Measurements from ENCODE around the gene EZR.

Gene EZR

GRCh38 chr6:158816329-158816728, 2.8 kb downstream of the EZR start:
- H3K9me3 Mint-ChIP-seq (ENCODE audit: low read depth): peaks cover 5% of the 10 kb centered on the region
- H3K4me3 Mint-ChIP-seq: peak overlapping the region; percentile 99
- no peaks in the 10 kb centered on the region for H3K27me3 Mint-ChIP-seq

GRCh38 chr6:158815907-158816306, 3.3 kb downstream of the EZR start:
- H3K27me3 Mint-ChIP-seq: no peaks in the 10 kb centered on the region
- H3K36me3 Mint-ChIP-seq: peaks cover 20% of the 10 kb centered on the region
- peaks cover 5% of the 10 kb centered on the region for H3K9me3 Mint-ChIP-seq (ENCODE audit: low read depth)
- H3K4me3 Mint-ChIP-seq: peak overlapping the region; percentile 99
- peaks cover 67% of the 10 kb centered on the region for H3K4me1 Mint-ChIP-seq (ENCODE audit: low read depth)
- peak overlapping the region; percentile 96 for H3K27ac Mint-ChIP-seq

More at GRCh38 chr6:158816329-158816728, 2.8 kb downstream of the EZR start:
- peaks cover 66% of the 10 kb centered on the region for H3K4me1 Mint-ChIP-seq (ENCODE audit: low read depth)
- peaks cover 20% of the 10 kb centered on the region for H3K36me3 Mint-ChIP-seq
- H3K27ac Mint-ChIP-seq: peak overlapping the region; percentile 96

GRCh38 chr6:158815379-158815724, 3.8 kb downstream of the EZR start:
- H3K36me3 Mint-ChIP-seq: peaks cover 22% of the 10 kb centered on the region
- peak overlapping the region; percentile 99 for H3K4me3 Mint-ChIP-seq
- no peaks in the 10 kb centered on the region for H3K27me3 Mint-ChIP-seq
- peaks cover 5% of the 10 kb centered on the region for H3K9me3 Mint-ChIP-seq (ENCODE audit: low read depth)
- peak overlapping the region; percentile 96 for H3K27ac Mint-ChIP-seq
- peaks cover 73% of the 10 kb centered on the region for H3K4me1 Mint-ChIP-seq (ENCODE audit: low read depth)

GRCh38 chr6:158813032-158813431, 6.1 kb downstream of the EZR start:
- Mint-ChIP-seq H3K27ac (peak overlapping the region; percentile 90), H3K9me3 (ENCODE audit: low read depth) (no peaks in the 10 kb centered on the region), H3K36me3 (peaks cover 30% of the 10 kb centered on the region), H3K4me1 (ENCODE audit: low read depth) (peaks cover 91% of the 10 kb centered on the region), H3K4me3 (peak overlapping the region; percentile 99), H3K27me3 (no peaks in the 10 kb centered on the region)

- H3K27me3 Mint-ChIP-seq: no peaks in the 10 kb centered on the region
- H3K27ac Mint-ChIP-seq: peak overlapping the region; percentile 90
- peak overlapping the region; percentile 99 for H3K4me3 Mint-ChIP-seq
- H3K4me1 Mint-ChIP-seq (ENCODE audit: low read depth): peaks cover 96% of the 10 kb centered on the region
- H3K9me3 Mint-ChIP-seq (ENCODE audit: low read depth): no peaks in the 10 kb centered on the region
- H3K36me3 Mint-ChIP-seq: peaks cover 30% of the 10 kb centered on the region
Observed at GRCh38 chr6:158812611-158813010, 6.6 kb downstream of the EZR start.

GRCh38 chr6:158810155-158811095, 8.7 kb downstream of the EZR start:
- Mint-ChIP-seq H3K36me3 (peaks cover 34% of the 10 kb centered on the region), H3K27me3 (no peaks in the 10 kb centered on the region), H3K4me3 (peak overlapping the region; percentile 55), H3K27ac (peak overlapping the region; percentile 72), H3K4me1 (ENCODE audit: low read depth) (peaks cover 97% of the 10 kb centered on the region), H3K9me3 (ENCODE audit: low read depth) (no peaks in the 10 kb centered on the region)

- peaks cover 94% of the 10 kb centered on the region for H3K4me1 Mint-ChIP-seq (ENCODE audit: low read depth)
- no peaks in the 10 kb centered on the region for H3K9me3 Mint-ChIP-seq (ENCODE audit: low read depth)
- H3K4me3 Mint-ChIP-seq: peak overlapping the region; percentile 67
- peaks cover 36% of the 10 kb centered on the region for H3K36me3 Mint-ChIP-seq
- peak overlapping the region; percentile 77 for H3K27ac Mint-ChIP-seq
- H3K27me3 Mint-ChIP-seq: no peaks in the 10 kb centered on the region
Observed at GRCh38 chr6:158808941-158809678, 10.1 kb downstream of the EZR start.

- H3K36me3 Mint-ChIP-seq: peaks cover 36% of the 10 kb centered on the region
- H3K27ac Mint-ChIP-seq: peak overlapping the region; percentile 77
- H3K9me3 Mint-ChIP-seq (ENCODE audit: low read depth): no peaks in the 10 kb centered on the region
Observed at GRCh38 chr6:158808442-158808833, 10.7 kb downstream of the EZR start.

GRCh38 chr6:158807515-158808441, 11.4 kb downstream of the EZR start:
- Mint-ChIP-seq H3K9me3 (ENCODE audit: low read depth) (no peaks in the 10 kb centered on the region), H3K4me1 (ENCODE audit: low read depth) (peaks cover 93% of the 10 kb centered on the region), H3K27ac (peak overlapping the region; percentile 67), H3K36me3 (peaks cover 33% of the 10 kb centered on the region), H3K4me3 (peak overlapping the region; percentile 63), H3K27me3 (no peaks in the 10 kb centered on the region)

More at GRCh38 chr6:158808442-158808833, 10.7 kb downstream of the EZR start:
- H3K4me1 Mint-ChIP-seq (ENCODE audit: low read depth): peaks cover 94% of the 10 kb centered on the region
- H3K4me3 Mint-ChIP-seq: peak overlapping the region; percentile 67
- no peaks in the 10 kb centered on the region for H3K27me3 Mint-ChIP-seq

GRCh38 chr6:158805698-158806377, 13.3 kb downstream of the EZR start:
- Mint-ChIP-seq H3K4me1 (ENCODE audit: low read depth) (peaks cover 91% of the 10 kb centered on the region), H3K27me3 (no peaks in the 10 kb centered on the region), H3K27ac (peak overlapping the region; percentile 4), H3K36me3 (peaks cover 33% of the 10 kb centered on the region), H3K9me3 (ENCODE audit: low read depth) (no peaks in the 10 kb centered on the region), H3K4me3 (peak overlapping the region; percentile 43)

- Mint-ChIP-seq H3K4me3 (peak overlapping the region; percentile 76), H3K27ac (peak overlapping the region; percentile 89), H3K27me3 (no peaks in the 10 kb centered on the region), H3K36me3 (peaks cover 26% of the 10 kb centered on the region), H3K9me3 (ENCODE audit: low read depth) (no peaks in the 10 kb centered on the region), H3K4me1 (ENCODE audit: low read depth) (peaks cover 90% of the 10 kb centered on the region)
Observed at GRCh38 chr6:158804207-158804606, 15.0 kb downstream of the EZR start.

- no peaks in the 10 kb centered on the region for H3K9me3 Mint-ChIP-seq (ENCODE audit: low read depth)
- peaks cover 26% of the 10 kb centered on the region for H3K36me3 Mint-ChIP-seq
- no peaks in the 10 kb centered on the region for H3K27me3 Mint-ChIP-seq
- peak overlapping the region; percentile 89 for H3K27ac Mint-ChIP-seq
- peak overlapping the region; percentile 76 for H3K4me3 Mint-ChIP-seq
- H3K4me1 Mint-ChIP-seq (ENCODE audit: low read depth): peaks cover 90% of the 10 kb centered on the region
Observed at GRCh38 chr6:158803733-158804143, 15.4 kb downstream of the EZR start.

- Mint-ChIP-seq H3K9me3 (ENCODE audit: low read depth) (no peaks in the 10 kb centered on the region), H3K36me3 (peaks cover 23% of the 10 kb centered on the region), H3K27ac (peak overlapping the region; percentile 34), H3K4me1 (ENCODE audit: low read depth) (peaks cover 93% of the 10 kb centered on the region), H3K4me3 (peak overlapping the region; percentile 44), H3K27me3 (no peaks in the 10 kb centered on the region)
Observed at GRCh38 chr6:158801655-158802294, 17.4 kb downstream of the EZR start.
